GM18505 (cell line): ENCODE results near the gene CERT1.
A peak's percentile ranks its signal among the peaks of the same experiment; 100 is the strongest.
"Not testable (repeated sequence)": the region's sequence is repeated elsewhere in the genome, so short reads cannot be mapped to it uniquely, and the experiment has no call there.

Experiments
- ATAC-seq: cut with Tn5 transposase; IDR thresholded peaks from one replicate; pipeline ENCODE4 v1.9.1; 2021; ENCODE audit not compliant: unreplicated experiment
- POLR2A ChIP-seq: IDR thresholded peaks from 4 replicates; pipeline ENCODE4 v1.6.1; 2011; ENCODE audit warnings: borderline replicate concordance; ENCODE audit not compliant: insufficient read depth, insufficient read length; ENCODE audit errors: extremely low read depth

CERT1 gene

GRCh38 chr5:75536694-75537360, 25.4 kb upstream of the CERT1 start:
- no peak for ATAC-seq
- no peak for TF ChIP-seq POLR2A

GRCh38 chr5:75536147-75536546, 24.7 kb upstream of the CERT1 start:
- TF ChIP-seq POLR2A = no peak
- ATAC-seq = no peak

DNA sequence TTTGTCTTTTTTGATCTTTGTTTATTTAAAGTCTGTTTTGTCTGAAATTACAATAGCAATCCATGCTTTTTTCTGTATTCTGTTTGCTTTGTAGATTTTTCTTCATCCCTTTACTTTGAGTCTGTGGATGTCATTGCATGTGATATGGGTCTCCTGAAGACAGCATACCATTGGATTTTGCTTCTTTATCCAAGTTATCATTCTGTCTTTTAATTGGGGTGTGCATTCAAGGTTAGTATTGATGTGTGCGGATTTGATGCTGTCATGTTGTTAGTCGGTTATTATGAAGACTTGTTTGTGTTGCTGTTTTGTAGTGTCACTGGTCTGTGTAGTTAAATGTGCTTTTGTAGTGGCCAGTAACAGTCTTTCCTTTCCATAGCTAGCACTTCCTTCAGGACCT, 23.3 kb upstream of the CERT1 start:
- ATAC-seq = no peak
- no peak for TF ChIP-seq POLR2A

DNA sequence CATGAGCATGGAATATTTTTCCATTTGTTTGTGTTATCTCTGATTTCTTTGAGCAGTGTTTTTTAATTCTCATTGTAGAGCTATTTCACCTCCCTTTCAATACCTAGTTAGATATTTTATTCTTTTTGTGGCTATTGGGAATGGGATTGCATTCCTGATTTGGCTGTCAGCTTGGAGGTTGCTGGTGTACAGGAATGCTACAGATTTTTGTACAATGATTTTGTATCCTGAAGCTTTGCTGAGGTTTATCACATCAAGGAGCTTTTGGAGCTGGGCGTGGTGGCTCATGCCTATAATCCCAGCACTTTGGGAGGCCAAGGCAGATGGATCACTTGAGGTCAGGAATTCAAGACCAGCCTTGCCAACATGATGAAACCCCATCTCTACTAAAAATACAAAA, 22.3 kb upstream of the CERT1 start:
- not testable (repeated sequence) for ATAC-seq

- no peak for TF ChIP-seq POLR2A
- ATAC-seq = no peak
Observed at GRCh38 chr5:75532190-75532589, 20.8 kb upstream of the CERT1 start.

- no peak for TF ChIP-seq POLR2A
- ATAC-seq = no peak
Observed at GRCh38 chr5:75529185-75529584, 17.8 kb upstream of the CERT1 start.

- TF ChIP-seq POLR2A = no peak
Observed at GRCh38 chr5:75526070-75526469, 14.6 kb upstream of the CERT1 start.

GRCh38 chr5:75525344-75525743, 13.9 kb upstream of the CERT1 start:
- TF ChIP-seq POLR2A = no peak
- no peak for ATAC-seq

More at GRCh38 chr5:75526070-75526469, 14.6 kb upstream of the CERT1 start:
- no peak for ATAC-seq

- no peak for TF ChIP-seq POLR2A
- ATAC-seq = no peak
Observed at GRCh38 chr5:75524591-75524990, 13.2 kb upstream of the CERT1 start.

- ATAC-seq = peak; percentile 82
- no peak for TF ChIP-seq POLR2A
Observed at GRCh38 chr5:75524071-75524470, 12.6 kb upstream of the CERT1 start.

DNA sequence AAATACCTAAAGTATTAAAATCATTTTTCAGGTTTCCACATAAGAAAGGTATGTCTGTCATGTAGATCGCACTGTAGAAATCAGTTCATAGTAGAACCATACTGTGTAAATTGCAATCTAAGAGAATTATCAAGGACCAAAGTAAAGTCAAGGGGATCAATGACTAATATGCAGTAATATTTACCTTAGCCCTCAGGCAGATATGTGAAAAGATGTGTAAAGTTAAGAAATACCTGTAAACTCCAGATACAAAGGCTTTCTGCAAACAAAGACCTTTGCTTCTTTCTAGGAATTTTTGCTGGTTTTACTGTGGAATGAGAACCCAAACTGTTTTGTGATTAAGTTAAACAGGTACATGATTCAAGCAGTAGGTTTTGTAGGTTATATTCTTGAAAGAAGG, 11.8 kb upstream of the CERT1 start:
- ATAC-seq = no peak
- no peak for TF ChIP-seq POLR2A

DNA sequence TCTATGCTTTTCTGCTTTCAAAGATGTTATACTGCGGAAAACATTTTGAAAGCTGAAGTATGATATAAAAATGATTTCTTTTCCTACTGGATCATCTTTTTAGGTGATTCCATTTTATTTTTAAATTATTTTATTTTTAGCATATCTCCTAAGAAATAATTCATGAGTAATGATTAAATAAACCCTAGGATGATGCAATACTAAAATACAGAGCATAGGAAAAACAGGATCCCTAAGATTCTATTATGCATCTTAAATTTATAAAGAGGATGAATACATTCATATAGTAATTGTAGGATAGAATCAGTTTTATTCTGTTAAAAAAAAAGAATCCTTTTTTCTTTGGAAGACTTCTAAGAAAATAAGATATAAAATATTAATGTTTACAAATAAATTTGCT, 11.1 kb upstream of the CERT1 start:
- ATAC-seq = no peak
- TF ChIP-seq POLR2A = no peak

GRCh38 chr5:75522025-75522424, 10.6 kb upstream of the CERT1 start:
- TF ChIP-seq POLR2A = no peak
- ATAC-seq = no peak

- no peak for ATAC-seq
- TF ChIP-seq POLR2A = no peak
Observed at GRCh38 chr5:75521195-75521594, 9.8 kb upstream of the CERT1 start.

DNA sequence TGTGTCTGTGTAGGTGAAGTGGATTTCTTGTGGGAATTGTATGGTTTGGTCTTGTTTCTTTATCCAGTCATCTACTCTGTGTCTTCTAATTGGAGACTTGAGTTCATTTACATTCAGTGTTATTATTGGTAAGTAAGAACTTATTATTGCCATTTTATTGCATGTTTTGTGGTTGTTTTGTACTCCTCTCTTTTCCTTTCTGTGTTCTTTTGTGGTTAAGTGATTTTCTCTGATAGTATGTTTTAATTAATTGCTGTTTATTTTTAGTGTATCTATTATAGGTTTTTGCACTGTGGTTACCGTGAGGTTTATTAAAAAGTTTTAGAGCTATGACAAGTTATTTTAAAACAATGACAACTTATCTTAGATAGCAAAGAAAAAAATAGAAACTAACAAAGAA, 8.3 kb upstream of the CERT1 start:
- ATAC-seq = no peak
- TF ChIP-seq POLR2A = no peak
